Lower lobe of right lung (tissue), 2 donors: ENCODE results near the gene SLIT3. TPM values are rescaled to one million over a fixed set of nuclear protein-coding genes. Genes with fewer than 3 reads are reported as not detected.
A peak's percentile ranks its signal among the peaks of the same experiment; 100 is the strongest.

Source experiments
- ATAC-seq, 2 donors: fragments of 200-7000 bp; cut with Tn5 transposase; one replicate each; pipeline ENCODE4 v1.9.1; 2020 to 2022; ENCODE audit warnings: mild to moderate bottlenecking in 2 of 2, moderate library complexity in 2 of 2
- DNase-seq: peaks from one replicate; pipeline ENCODE4 v3.0.0-alpha.2; 2020
- H3K27ac ChIP-seq: fragments of 200-600 bp; one replicate; pipeline ENCODE4 v1.8.0; 2022
- H3K27me3 ChIP-seq: fragments of 200-600 bp; one replicate; pipeline ENCODE4 v1.8.0; 2022; ENCODE audit warnings: low read depth
- H3K36me3 ChIP-seq: fragments of 200-600 bp; one replicate; pipeline ENCODE4 v1.8.0; 2022; ENCODE audit warnings: mild to moderate bottlenecking
- H3K4me1 ChIP-seq: fragments of 200-600 bp; one replicate; pipeline ENCODE4 v1.8.0; 2022
- H3K4me3 ChIP-seq: fragments of 200-600 bp; one replicate; pipeline ENCODE4 v1.8.0; 2022; ENCODE audit warnings: mild to moderate bottlenecking
- H3K9me3 ChIP-seq: fragments of 200-600 bp; one replicate; pipeline ENCODE4 v1.8.0; 2022
- intact Hi-C: fragments of 100-400 bp; cut with DNase I; formaldehyde crosslinking; loops from one replicate; pipeline ENCODE4 v1.11.0; 2022
- total RNA-seq: library from RNA; stranded (reverse); fragmentation: NEBNext Ultra II Directional; extraction: Animal tissue kit (Norgen Biotek cat#: 25700); gene quantifications from one replicate; pipeline ENCODE4 v1.2.1, GENCODE V29; 2021
- TF ChIP-seq, protein P1 (sequence below): fragments of 200-600 bp; IDR thresholded peaks from one replicate; pipeline ENCODE4 v1.8.0; 2022; ENCODE audit warnings: antibody characterized with exemption, mild to moderate bottlenecking
- donor health status: DM: no; HTN: yes; CAD: no; lungs with severe emphysema.

The SLIT3 gene
- total RNA-seq, 1 donor from 2014 or later = 48.6 TPM

DNA sequence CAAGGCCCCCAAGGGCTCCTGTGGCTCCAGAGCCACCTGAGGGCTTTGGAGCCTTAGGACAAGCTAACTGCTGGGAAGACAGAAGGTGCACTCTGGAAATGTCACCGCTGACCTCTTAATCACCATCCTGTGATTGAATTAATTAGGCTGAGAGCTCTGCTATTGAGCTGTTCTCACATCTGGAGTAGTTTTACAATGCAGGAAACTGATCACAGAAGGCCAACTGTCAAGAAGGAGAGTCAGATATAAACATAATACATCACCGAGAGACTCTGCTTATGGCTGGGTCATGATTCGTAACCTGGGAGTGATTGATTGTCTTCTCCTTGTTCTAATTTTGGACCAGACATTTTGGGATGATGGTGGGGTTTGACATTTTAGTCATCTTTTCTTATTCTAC lies 226.1 kb downstream of the SLIT3 start:
- Histone ChIP-seq H3K27ac (no peak overlapping the region), H3K27me3 (no peaks in the 10 kb centered on the region), H3K4me3 (no peak overlapping the region), H3K4me1 (no peaks in the 10 kb centered on the region), H3K36me3 (no peaks in the 10 kb centered on the region), H3K9me3 (no peaks in the 10 kb centered on the region)
- ATAC-seq (no peak), DNase-seq (no peak)
- TF ChIP-seq, protein P1, sequence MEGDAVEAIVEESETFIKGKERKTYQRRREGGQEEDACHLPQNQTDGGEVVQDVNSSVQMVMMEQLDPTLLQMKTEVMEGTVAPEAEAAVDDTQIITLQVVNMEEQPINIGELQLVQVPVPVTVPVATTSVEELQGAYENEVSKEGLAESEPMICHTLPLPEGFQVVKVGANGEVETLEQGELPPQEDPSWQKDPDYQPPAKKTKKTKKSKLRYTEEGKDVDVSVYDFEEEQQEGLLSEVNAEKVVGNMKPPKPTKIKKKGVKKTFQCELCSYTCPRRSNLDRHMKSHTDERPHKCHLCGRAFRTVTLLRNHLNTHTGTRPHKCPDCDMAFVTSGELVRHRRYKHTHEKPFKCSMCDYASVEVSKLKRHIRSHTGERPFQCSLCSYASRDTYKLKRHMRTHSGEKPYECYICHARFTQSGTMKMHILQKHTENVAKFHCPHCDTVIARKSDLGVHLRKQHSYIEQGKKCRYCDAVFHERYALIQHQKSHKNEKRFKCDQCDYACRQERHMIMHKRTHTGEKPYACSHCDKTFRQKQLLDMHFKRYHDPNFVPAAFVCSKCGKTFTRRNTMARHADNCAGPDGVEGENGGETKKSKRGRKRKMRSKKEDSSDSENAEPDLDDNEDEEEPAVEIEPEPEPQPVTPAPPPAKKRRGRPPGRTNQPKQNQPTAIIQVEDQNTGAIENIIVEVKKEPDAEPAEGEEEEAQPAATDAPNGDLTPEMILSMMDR = no peak
- intact Hi-C loops = no loop called here

DNA sequence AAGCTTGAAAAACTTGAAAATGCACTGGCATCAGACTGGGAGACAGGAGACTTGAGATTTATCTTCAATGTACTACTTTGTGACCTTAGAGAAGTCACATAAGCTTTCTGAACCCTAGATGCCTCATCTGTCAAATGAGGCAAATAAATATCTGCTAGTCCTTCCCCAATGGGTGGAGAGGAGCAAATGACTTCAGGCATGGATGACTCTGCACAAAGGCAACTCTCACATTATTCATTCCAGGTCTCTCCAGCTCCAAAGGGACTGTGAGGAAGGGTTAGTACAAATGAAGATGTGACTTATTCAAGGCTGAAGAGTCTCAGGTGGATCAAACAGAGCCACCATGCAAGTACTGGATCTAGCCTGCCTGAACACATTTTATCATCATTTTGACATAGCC lies 228.7 kb downstream of the SLIT3 start:
- Histone ChIP-seq H3K9me3 (no peaks in the 10 kb centered on the region), H3K4me3 (no peak overlapping the region), H3K27me3 (no peaks in the 10 kb centered on the region), H3K4me1 (no peaks in the 10 kb centered on the region), H3K27ac (no peak overlapping the region), H3K36me3 (no peaks in the 10 kb centered on the region)
- no peak for DNase-seq
- ATAC-seq = no peak
- TF ChIP-seq, protein P1 = no peak
- intact Hi-C loops = no loop called here

- Histone ChIP-seq H3K4me3 (no peak overlapping the region), H3K4me1 (no peaks in the 10 kb centered on the region), H3K27ac (no peak overlapping the region), H3K27me3 (no peaks in the 10 kb centered on the region), H3K36me3 (no peaks in the 10 kb centered on the region), H3K9me3 (no peaks in the 10 kb centered on the region)
- DNase-seq = no peak
- TF ChIP-seq, protein P1 = no peak
- intact Hi-C loops = no loop called here
- ATAC-seq = no peak
Observed at GRCh38 chr5:169070413-169070812, 230.5 kb downstream of the SLIT3 start.

DNA sequence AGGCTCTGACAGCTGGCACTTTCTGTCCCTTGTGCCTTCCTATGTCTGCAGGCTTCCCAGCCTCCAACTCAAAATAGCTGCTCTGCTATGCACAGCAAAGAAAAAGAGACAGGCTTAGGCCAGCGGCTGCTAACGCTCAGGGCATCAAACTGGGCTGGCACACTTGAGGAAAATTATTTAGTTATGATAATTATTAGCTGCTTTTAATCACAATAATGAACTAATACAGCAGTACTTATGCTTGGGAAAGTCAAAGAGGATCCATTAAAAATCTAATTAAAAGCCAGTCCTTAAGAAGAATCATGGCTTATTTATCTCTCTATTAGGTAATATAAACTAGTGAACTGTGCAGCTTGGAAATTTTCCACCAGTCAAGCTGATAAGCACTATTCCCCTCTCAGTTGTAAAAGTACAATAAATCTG lies 233.2 kb downstream of the SLIT3 start:
- H3K9me3 ChIP-seq = no peaks in the 10 kb centered on the region
- H3K36me3 ChIP-seq = no peaks in the 10 kb centered on the region
- no peaks in the 10 kb centered on the region for H3K27me3 ChIP-seq
- peaks cover 17% of the 10 kb centered on the region for H3K4me1 ChIP-seq
- no peak overlapping the region for H3K27ac ChIP-seq
- H3K4me3 ChIP-seq = no peak overlapping the region
- intact Hi-C loops = no loop called here
- ATAC-seq (no peak), DNase-seq (no peak)
- TF ChIP-seq, protein P1 = no peak

GRCh38 chr5:169065400-169065799 lies 235.5 kb downstream of the SLIT3 start:
- no peak for DNase-seq
- no peak for ATAC-seq
- TF ChIP-seq, protein P1 = no peak
- Histone ChIP-seq H3K36me3 (no peaks in the 10 kb centered on the region), H3K4me3 (no peak overlapping the region), H3K27ac (no peak overlapping the region), H3K4me1 (peaks cover 20% of the 10 kb centered on the region), H3K9me3 (no peaks in the 10 kb centered on the region), H3K27me3 (no peaks in the 10 kb centered on the region)
- intact Hi-C loops = no loop called here

DNA sequence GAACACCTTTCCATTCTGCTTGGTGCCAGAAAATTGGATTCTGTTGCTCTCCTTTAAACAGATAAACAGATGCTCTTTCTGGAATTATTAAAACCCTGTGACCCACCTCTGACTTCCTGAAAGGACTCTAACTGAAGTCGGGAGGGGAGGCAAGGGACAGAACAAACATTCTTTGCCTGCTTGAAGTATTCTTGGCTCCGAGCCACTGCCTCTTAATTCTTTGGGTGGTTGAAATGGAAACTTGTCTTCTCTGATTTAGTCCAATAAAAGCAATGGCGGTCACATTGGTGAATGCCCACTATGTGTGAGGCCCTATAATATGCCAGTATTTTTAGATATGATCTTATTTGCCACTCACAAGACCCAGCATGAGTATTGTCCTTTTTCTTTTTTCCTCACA lies 236.8 kb downstream of the SLIT3 start:
- intact Hi-C loops = no loop called here
- H3K36me3 ChIP-seq = no peaks in the 10 kb centered on the region
- no peak overlapping the region for H3K27ac ChIP-seq
- no peaks in the 10 kb centered on the region for H3K27me3 ChIP-seq
- TF ChIP-seq, protein P1 = no peak
- ATAC-seq (peak in 1 of 2 donors; percentile 46), DNase-seq (no peak)
- peaks cover 20% of the 10 kb centered on the region for H3K4me1 ChIP-seq
- H3K4me3 ChIP-seq = no peak overlapping the region
- no peaks in the 10 kb centered on the region for H3K9me3 ChIP-seq
